Measurements from ENCODE around the gene CELF5. TPM values are rescaled to one million over a fixed set of nuclear protein-coding genes. Genes with fewer than 3 reads are reported as not detected.
"Not testable (repeated sequence)": the region's sequence is repeated elsewhere in the genome, so short reads cannot be mapped to it uniquely, and the experiment has no call there.

CELF5 gene
- total and polyA plus RNA-seq, 3 experiments from 2014 or later = 0.11 to 0.24 TPM; not detected in 1

DNA sequence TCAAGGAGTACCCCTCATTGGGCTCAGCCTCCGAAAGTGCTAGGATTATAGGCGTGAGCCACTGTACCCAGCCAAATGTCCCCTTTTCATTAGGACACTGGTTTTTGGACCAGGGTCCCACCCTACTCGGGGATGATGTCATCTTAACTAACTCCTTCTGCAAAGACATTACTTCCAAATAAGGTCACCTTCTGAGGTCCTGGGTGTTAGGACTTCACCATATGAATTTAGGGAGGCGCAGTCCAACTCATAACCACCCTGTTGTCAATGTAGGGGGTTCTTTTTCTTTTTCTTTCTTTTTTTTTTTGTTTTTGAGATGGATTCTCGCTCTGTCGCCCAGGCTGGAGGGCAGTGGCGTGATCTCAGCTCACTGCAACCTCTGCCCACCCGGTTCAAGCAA lies 109.2 kb downstream of the CELF5 start:
- H3K4me1 Mint-ChIP-seq = peaks cover 4% of the 10 kb centered on the region in 3 donors
- H3K9me3 Mint-ChIP-seq = no peaks in the 10 kb centered on the region
- no peaks in the 10 kb centered on the region for H3K36me3 Mint-ChIP-seq
- POLR2A ChIA-PET = interaction anchor here (0.6 kb wide), 1 partner anchor 12 kb away, joined by 9 read pairs; no protein-coding TSS in a partner anchor
- H3K27me3 ChIP-seq (ENCODE audit: insufficient read depth, low read length, poor library complexity, severe bottlenecking) = no peaks in the 10 kb centered on the region
- H3K27ac ChIP-seq (ENCODE audit: low read depth, low read length) = no peak overlapping the region
- H3K27me3 Mint-ChIP-seq = peaks cover 0 to 10% of the 10 kb centered on the region in 2 donors
- no peaks in the 10 kb centered on the region for H3K9me3 ChIP-seq (ENCODE audit: low read length)
- peaks cover 5% of the 10 kb centered on the region for H3K4me1 ChIP-seq (ENCODE audit: insufficient read depth, low read length)
- H3K4me3 ChIP-seq (ENCODE audit: low read length) = no peak overlapping the region
- H3K27ac Mint-ChIP-seq = no peak overlapping the region
- H3K36me3 ChIP-seq (ENCODE audit: insufficient read depth, low read length) = no peaks in the 10 kb centered on the region
- CTCF ChIA-PET = no interaction called here
- no peak overlapping the region for H3K4me3 Mint-ChIP-seq
- no peak for DNase-seq

DNA sequence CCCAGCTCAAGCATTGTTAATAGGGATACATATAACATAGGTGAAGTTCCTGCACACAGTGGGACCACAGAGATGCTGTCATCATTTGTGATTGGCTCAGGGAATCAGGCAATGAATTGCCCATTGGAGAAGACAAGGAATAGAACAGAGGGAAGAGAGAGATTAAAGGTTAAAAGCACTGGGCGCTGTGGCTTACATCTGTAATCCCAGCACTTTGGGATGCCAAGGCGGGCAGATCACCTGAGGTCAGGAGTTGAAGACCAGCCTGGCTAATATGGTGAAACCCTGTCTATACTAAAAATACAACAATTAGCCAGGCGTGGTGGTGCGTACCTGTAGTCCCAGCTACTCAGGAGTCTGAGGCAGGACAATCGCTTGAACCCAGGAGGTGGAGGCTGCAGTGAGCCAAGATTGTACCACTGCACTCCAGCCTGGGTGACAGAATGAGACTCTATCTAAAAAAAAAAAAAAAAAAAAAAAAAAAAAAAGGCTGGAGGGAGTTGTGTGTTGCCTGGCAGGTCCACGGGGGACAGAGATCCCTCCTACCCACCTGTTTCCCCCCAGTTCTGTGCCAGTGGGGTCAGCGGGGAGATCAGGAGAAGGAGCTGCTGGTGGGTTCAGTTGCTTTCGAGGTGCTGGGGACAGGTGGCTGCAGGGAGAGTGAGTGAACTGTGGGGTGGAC lies 110.4 kb downstream of the CELF5 start:
- H3K27me3 ChIP-seq (ENCODE audit: insufficient read depth, low read length, poor library complexity, severe bottlenecking); H3K9me3 Mint-ChIP-seq; H3K4me1 Mint-ChIP-seq; POLR2A ChIA-PET; H3K36me3 Mint-ChIP-seq; H3K9me3 ChIP-seq (ENCODE audit: low read length); H3K4me3 ChIP-seq (ENCODE audit: low read length); H3K27me3 Mint-ChIP-seq; DNase-seq; H3K36me3 ChIP-seq (ENCODE audit: insufficient read depth, low read length); H3K27ac ChIP-seq (ENCODE audit: low read depth, low read length); H3K4me1 ChIP-seq (ENCODE audit: insufficient read depth, low read length): not testable (repeated sequence)
- Mint-ChIP-seq H3K4me3 (peak overlapping the region in 1 of 7 donors; percentile 32), H3K27ac (peak overlapping the region in 1 of 8 donors; percentile 75)
- CTCF ChIA-PET = interaction anchor here (1.0 kb wide), 1 partner anchor 95 kb away, joined by 4 read pairs; no protein-coding TSS in a partner anchor

DNA sequence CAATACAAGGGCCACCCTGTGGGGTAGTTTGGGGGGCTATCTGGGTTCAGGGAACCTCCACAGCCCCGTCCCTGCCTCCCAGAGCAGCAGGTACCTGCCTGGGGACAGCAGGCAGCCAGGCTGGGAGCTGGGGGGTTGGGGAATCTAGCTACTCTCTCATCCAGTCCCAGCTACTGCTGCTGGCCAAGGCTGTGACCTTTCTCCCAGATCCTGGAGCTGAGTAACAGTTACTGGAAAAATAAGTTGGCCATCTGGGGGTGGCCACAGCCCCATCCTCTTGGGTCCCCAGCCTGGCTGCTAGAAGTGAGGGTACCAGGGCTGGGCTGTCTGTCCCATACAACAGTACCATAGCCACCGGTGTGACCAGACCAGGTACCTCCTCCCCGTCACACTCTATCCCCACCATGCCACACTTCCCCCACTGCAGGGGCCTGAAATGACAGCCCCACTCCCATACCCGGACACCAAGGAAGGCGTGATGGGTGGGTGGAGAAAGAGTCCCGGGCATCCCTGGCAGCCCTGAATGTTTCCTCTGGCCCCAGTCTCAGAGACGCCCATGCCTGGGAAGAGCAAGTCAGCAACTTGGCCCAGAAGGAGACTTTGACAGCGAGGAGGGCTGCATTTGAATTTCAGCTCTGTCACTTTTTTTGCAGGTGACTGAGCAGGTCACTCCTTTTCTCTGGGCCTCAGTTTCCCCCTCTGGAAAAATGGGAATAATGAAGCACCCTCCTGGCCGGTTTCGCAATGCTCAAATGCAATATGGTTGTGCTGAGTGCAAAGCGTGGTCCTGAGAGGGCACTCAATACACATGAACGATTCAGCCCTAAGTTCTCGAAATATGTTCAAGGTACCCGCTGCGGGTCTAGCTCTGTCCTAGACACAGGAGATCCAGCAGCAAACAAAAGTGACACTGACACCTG lies 111.2 kb downstream of the CELF5 start:
- POLR2A ChIA-PET = interaction anchor here (0.5 kb wide), 1 partner anchor 96 kb away, joined by 6 read pairs; no protein-coding TSS in a partner anchor

DNA sequence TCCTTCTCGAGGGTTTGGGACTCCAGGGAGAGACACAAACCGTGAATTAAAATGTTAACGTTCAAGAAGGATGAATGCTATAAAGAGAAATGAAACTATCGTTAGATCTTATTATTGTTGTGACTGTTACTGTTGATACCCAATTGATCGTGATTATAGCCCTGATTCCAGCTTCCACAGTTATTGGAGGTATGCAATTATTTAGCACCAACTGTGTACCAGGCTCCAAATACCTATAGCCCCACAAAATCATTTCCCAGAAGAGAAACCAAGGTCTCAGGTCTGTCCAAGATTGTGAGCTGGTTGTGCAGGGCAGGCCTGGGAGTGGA lies 111.9 kb downstream of the CELF5 start:
- no peaks in the 10 kb centered on the region for H3K36me3 Mint-ChIP-seq
- ChIA-PET POLR2A (interaction anchor here (0.5 kb wide), 1 partner anchor 95 kb away, joined by 6 read pairs; no protein-coding TSS in a partner anchor), CTCF (no interaction called here)
- H3K27ac Mint-ChIP-seq = no peak overlapping the region
- H3K36me3 ChIP-seq (ENCODE audit: insufficient read depth, low read length) = no peaks in the 10 kb centered on the region
- H3K4me1 Mint-ChIP-seq = peaks cover 6 to 7% (median 7%) of the 10 kb centered on the region in 3 donors
- no peaks in the 10 kb centered on the region for H3K27me3 ChIP-seq (ENCODE audit: insufficient read depth, low read length, poor library complexity, severe bottlenecking)
- DNase-seq = no peak
- H3K4me3 Mint-ChIP-seq = peak overlapping the region in 1 of 7 donors; percentile 19
- peaks cover 0 to 10% of the 10 kb centered on the region in 2 donors for H3K27me3 Mint-ChIP-seq
- H3K4me3 ChIP-seq (ENCODE audit: low read length) = no peak overlapping the region
- no peak overlapping the region for H3K27ac ChIP-seq (ENCODE audit: low read depth, low read length)
- peaks cover 9% of the 10 kb centered on the region for H3K4me1 ChIP-seq (ENCODE audit: insufficient read depth, low read length)
- H3K9me3 Mint-ChIP-seq = no peaks in the 10 kb centered on the region
- H3K9me3 ChIP-seq (ENCODE audit: low read length) = no peaks in the 10 kb centered on the region

More for the DNA sequence above, 111.2 kb downstream of the CELF5 start:
- Mint-ChIP-seq H3K9me3 (no peaks in the 10 kb centered on the region), H3K4me1 (peaks cover 6 to 7% (median 7%) of the 10 kb centered on the region in 3 donors), H3K27ac (peak overlapping the region in 1 of 8 donors; percentile 75), H3K27me3 (peaks cover 0 to 10% of the 10 kb centered on the region in 2 donors), H3K4me3 (peak overlapping the region in 1 of 7 donors; percentile 18), H3K36me3 (no peaks in the 10 kb centered on the region)
- no peaks in the 10 kb centered on the region for H3K27me3 ChIP-seq (ENCODE audit: insufficient read depth, low read length, poor library complexity, severe bottlenecking)
- no peak overlapping the region for H3K27ac ChIP-seq (ENCODE audit: low read depth, low read length)
- no peaks in the 10 kb centered on the region for H3K9me3 ChIP-seq (ENCODE audit: low read length)
- H3K4me3 ChIP-seq (ENCODE audit: low read length) = no peak overlapping the region
- DNase-seq = no peak
- H3K4me1 ChIP-seq (ENCODE audit: insufficient read depth, low read length) = peaks cover 9% of the 10 kb centered on the region
- CTCF ChIA-PET = interaction anchor here (1.0 kb wide), 1 partner anchor 94 kb away, joined by 4 read pairs; no protein-coding TSS in a partner anchor
- H3K36me3 ChIP-seq (ENCODE audit: insufficient read depth, low read length) = no peaks in the 10 kb centered on the region

DNA sequence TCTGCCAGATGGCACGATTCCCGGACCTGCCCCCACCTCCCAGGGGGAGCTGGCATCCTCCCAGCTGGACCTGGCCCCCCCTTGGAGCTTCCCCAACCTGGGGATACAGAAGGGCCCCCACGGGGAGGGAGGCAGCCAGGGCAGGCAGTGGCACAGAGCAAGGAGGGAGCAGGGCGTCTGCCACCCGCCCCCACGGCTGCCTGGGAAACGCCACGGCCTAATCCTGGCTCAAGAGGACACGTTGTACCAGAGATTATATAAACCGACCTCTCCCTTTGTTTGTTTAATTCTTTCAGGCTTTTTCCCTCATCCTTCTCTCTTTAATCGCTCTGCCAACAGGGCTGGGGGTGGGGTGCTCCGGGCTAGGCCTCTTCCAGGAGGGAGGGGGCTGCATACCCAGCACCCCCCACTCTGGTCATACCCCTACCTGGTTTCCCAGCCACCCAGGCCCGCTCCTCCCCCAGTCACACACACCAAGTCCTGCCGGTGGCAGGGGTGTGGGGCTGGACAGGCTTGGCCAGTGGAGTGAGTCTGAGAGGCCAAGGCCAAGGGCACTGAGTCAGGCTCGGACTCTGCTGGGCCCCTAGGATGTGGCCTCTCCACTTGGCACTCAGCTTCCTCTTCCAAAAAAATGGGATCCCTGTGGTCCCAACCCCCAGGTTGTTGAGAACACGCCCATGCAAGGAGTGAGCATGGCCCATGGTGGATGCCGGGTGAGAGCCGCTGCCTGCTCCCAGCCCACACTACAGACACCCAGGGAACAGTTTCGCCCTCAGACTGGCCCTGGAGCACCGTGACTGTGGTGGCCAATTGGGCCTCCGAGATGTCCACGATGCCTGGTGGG lies 112.4 kb downstream of the CELF5 start:
- H3K27ac ChIP-seq (ENCODE audit: low read depth, low read length) = no peak overlapping the region

DNA sequence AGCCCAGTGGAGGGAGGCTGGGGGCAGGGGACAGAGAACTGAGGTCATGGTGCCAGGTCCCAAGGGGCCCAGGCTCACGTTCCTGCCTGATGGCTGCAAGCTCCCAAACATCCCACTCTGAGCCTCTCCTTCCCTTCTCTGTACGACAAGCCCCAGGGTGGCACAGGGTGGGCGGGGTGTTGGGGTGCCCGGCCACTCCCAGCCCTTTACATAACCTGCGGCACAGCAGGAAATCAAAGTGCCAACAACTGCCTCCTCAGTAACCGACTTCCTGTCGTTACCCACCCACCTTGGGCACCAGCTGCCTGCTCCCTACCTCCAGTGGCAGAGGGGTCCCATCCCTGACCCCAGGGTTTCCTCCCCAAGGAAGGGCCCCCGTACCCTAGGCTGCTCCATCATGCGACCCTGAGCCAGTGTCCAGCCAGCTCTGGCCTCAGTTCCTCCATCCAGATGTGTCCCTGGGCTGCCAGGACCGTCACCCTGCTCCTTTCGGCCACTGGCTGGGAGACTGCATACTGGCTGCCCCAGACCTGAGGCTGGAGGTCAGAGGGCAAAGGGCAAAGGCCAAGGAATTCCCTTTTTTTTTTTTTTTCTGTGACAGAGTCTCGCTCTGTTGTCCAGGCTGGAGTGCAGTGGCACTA lies 114.2 kb downstream of the CELF5 start:
- Histone ChIP-seq H3K36me3 (ENCODE audit: insufficient read depth, low read length) (no peaks in the 10 kb centered on the region), H3K27ac (ENCODE audit: low read depth, low read length) (peak overlapping the region; percentile 43), H3K4me3 (ENCODE audit: low read length) (peak overlapping the region; percentile 63), H3K9me3 (ENCODE audit: low read length) (no peaks in the 10 kb centered on the region), H3K4me1 (ENCODE audit: insufficient read depth, low read length) (peaks cover 9% of the 10 kb centered on the region), H3K27me3 (ENCODE audit: insufficient read depth, low read length, poor library complexity, severe bottlenecking) (no peaks in the 10 kb centered on the region)
- ChIA-PET POLR2A (no interaction called here), CTCF (interaction anchor here (0.7 to 1.2 kb wide), 4 partner anchors 11 to 102 kb away, joined by 3 to 5 read pairs (median 4); no protein-coding TSS in a partner anchor)
- Mint-ChIP-seq H3K9me3 (no peaks in the 10 kb centered on the region), H3K27me3 (peaks cover 0 to 10% of the 10 kb centered on the region in 2 donors), H3K4me1 (peaks cover 6 to 10% (median 7%) of the 10 kb centered on the region in 3 donors), H3K27ac (peak overlapping the region; percentile 17 to 88 (median 74)), H3K36me3 (no peaks in the 10 kb centered on the region), H3K4me3 (peak overlapping the region in 6 of 7 donors; percentile 56 to 76 (median 62))
- peak; percentile 47 to 77 (median 59) for DNase-seq

More for the DNA sequence above, 112.4 kb downstream of the CELF5 start:
- Mint-ChIP-seq H3K4me3 (no peak overlapping the region), H3K27me3 (peaks cover 0 to 10% of the 10 kb centered on the region in 2 donors), H3K9me3 (no peaks in the 10 kb centered on the region), H3K36me3 (no peaks in the 10 kb centered on the region), H3K27ac (no peak overlapping the region), H3K4me1 (peaks cover 6 to 7% (median 7%) of the 10 kb centered on the region in 3 donors)
- POLR2A ChIA-PET = no interaction called here
- H3K36me3 ChIP-seq (ENCODE audit: insufficient read depth, low read length) = no peaks in the 10 kb centered on the region
- no peak overlapping the region for H3K4me3 ChIP-seq (ENCODE audit: low read length)
- no peak for DNase-seq
- CTCF ChIA-PET = interaction anchor here (1.2 kb wide), 1 partner anchor 9 kb away, joined by 4 read pairs; no protein-coding TSS in a partner anchor
- H3K9me3 ChIP-seq (ENCODE audit: low read length) = no peaks in the 10 kb centered on the region
- peaks cover 9% of the 10 kb centered on the region for H3K4me1 ChIP-seq (ENCODE audit: insufficient read depth, low read length)
- H3K27me3 ChIP-seq (ENCODE audit: insufficient read depth, low read length, poor library complexity, severe bottlenecking) = no peaks in the 10 kb centered on the region

DNA sequence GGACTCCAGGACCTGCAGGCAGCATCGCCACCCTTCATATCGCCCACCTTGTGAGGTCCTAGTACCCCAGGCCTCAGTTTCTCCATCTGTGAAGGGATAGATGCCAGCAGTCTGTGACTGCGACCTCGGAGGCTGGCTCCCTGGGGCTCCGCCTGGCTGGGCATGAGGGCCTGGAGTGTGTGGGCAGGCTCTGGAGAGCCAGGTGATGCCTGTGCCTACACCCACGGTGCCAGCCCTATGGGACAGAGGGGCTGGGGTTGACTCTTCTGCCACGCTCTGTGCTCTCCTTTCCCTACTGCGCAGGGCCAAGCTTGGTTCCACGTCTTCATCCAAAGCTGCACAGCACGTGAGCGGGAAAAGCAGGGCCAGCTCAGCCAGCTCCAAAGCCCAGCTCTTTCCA lies 115.9 kb downstream of the CELF5 start:
- no peaks in the 10 kb centered on the region for H3K36me3 ChIP-seq (ENCODE audit: insufficient read depth, low read length)
- Mint-ChIP-seq H3K9me3 (no peaks in the 10 kb centered on the region), H3K27ac (no peak overlapping the region), H3K4me1 (peaks cover 6 to 12% (median 7%) of the 10 kb centered on the region in 3 donors), H3K4me3 (no peak overlapping the region), H3K27me3 (peaks cover 0 to 10% of the 10 kb centered on the region in 2 donors), H3K36me3 (no peaks in the 10 kb centered on the region)
- ChIA-PET CTCF (interaction anchor here (1.2 to 1.3 kb wide), 2 partner anchors 11 to 89 kb away, joined by 3 read pairs; no protein-coding TSS in a partner anchor), POLR2A (interaction anchor here (0.6 kb wide), 1 partner anchor 1868 kb away, joined by 5 read pairs; no protein-coding TSS in a partner anchor)
- no peaks in the 10 kb centered on the region for H3K27me3 ChIP-seq (ENCODE audit: insufficient read depth, low read length, poor library complexity, severe bottlenecking)
- peaks cover 9% of the 10 kb centered on the region for H3K4me1 ChIP-seq (ENCODE audit: insufficient read depth, low read length)
- H3K27ac ChIP-seq (ENCODE audit: low read depth, low read length) = no peak overlapping the region
- no peak for DNase-seq
- no peak overlapping the region for H3K4me3 ChIP-seq (ENCODE audit: low read length)
- no peaks in the 10 kb centered on the region for H3K9me3 ChIP-seq (ENCODE audit: low read length)
